Aorta (tissue), 5 donors: ENCODE data around the gene ITSN2. TPM values are rescaled to one million over a fixed set of nuclear protein-coding genes. Genes with fewer than 3 reads are reported as not detected.

Experiments
- ATAC-seq: fragments of 200-7000 bp; cut with Tn5 transposase; one replicate; pipeline ENCODE4 v1.9.1; 2022; ENCODE audit warnings: moderate library complexity; ENCODE audit not compliant: low FRiP score
- DNase-seq, 2 donors: peaks; one replicate each; pipeline ENCODE4 v3.0.0-alpha.2; 2020
- H3K27ac ChIP-seq, 2 donors: one replicate each; pipeline ENCODE4 v1.5.1; 2013; ENCODE audit warnings: low read length in 2 of 2, mild to moderate bottlenecking in 2 of 2, moderate library complexity in 2 of 2, control low read depth in 1 of 2, inconsistent platforms in 1 of 2, low read depth in 1 of 2
- H3K27me3 ChIP-seq, 2 donors: one replicate each; pipeline ENCODE4 v1.6.1; 2013; ENCODE audit warnings: control low read depth in 1 of 2, low read length in 1 of 2, mild to moderate bottlenecking in 1 of 2, moderate library complexity in 1 of 2; ENCODE audit not compliant: insufficient read depth in 2 of 2, control insufficient read depth in 1 of 2
- H3K36me3 ChIP-seq, 2 donors: one replicate each; pipeline ENCODE4 v1.6.1; 2013; ENCODE audit warnings: control low read depth in 1 of 2, low read length in 1 of 2, mild to moderate bottlenecking in 1 of 2; ENCODE audit not compliant: insufficient read depth in 2 of 2, control insufficient read depth in 1 of 2
- H3K4me1 ChIP-seq, 2 donors: one replicate each; pipeline ENCODE4 v1.6.1; 2013; ENCODE audit warnings: low read length in 2 of 2, control low read depth in 1 of 2, mild to moderate bottlenecking in 1 of 2, moderate library complexity in 1 of 2; ENCODE audit not compliant: insufficient read depth in 2 of 2, control insufficient read depth in 1 of 2
- H3K4me3 ChIP-seq, 2 donors: one replicate each; pipeline ENCODE4 v1.5.1; 2013; ENCODE audit warnings: low read length in 2 of 2, control low read depth in 1 of 2, mild to moderate bottlenecking in 1 of 2
- H3K9me3 ChIP-seq: one replicate; pipeline ENCODE4 v1.6.1; 2013; ENCODE audit warnings: mild to moderate bottlenecking, low read length; ENCODE audit not compliant: control insufficient read depth
- WGBS, 2 donors: extraction: QIAGEN DNeasy Blood & Tissue Kit; methylation state at CpG; one replicate each; pipeline ENCODE4 v1.1.7; 2013; 5-methylcytosine and 5-hydroxymethylcytosine counted together
- intact Hi-C, 2 donors: fragments of 100-400 bp; cut with DNase I; formaldehyde crosslinking; loops; one replicate each; pipeline versions ENCODE4 v1.14.2 to v1.15.0; 2022
- polyA plus RNA-seq, 2 donors: library from polyadenylated mRNA; stranded (reverse); fragments of 200-250 nt; gene quantifications; one replicate each; pipeline ENCODE4 v1.2.3, GENCODE V29; 2013
- total RNA-seq, 2 donors: library from RNA; stranded (reverse); fragmentation: NEBNext Ultra II Directional; extraction: Animal tissue kit (Norgen Biotek cat#: 25700); gene quantifications; one replicate each; pipeline ENCODE4 v1.2.1, GENCODE V29; 2021
- donor health status: healthy with polysubstance abuse.
- donor health status: Bipolar disorder and iron deficiency.
- donor health status: DM: no; HTN: no; CAD: no.
- donor health status: DM: no; HTN: no; CAD: no.
- donor health status: DM: yes; HTN: yes; CAD: no.

Gene ITSN2
- total and polyA plus RNA-seq, 4 donors, result 20.5 to 87.0 (median 43.9) TPM

DNA sequence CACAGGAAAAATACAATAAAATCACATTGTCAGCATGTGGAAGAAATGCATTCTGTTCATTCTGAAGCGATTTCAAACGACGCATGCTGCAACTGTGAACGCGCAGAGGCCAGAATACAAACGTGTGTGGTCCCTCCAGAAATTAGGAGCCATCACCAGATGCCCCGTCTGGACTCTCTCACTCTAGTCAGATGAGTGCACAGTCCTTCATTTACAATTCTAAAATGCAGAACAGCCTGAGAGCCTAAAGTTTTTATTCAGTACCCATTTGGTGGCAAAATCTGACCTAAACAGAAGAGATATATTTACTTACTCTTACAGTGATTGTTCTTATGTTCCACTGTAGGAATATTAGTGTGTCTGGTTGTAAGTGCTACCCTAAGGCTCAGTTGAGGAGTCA lies 148.9 kb downstream of the ITSN2 start:
- ATAC-seq (no peak), DNase-seq (no peak)
- intact Hi-C loops, result no loop called here
- Histone ChIP-seq H3K27ac (no peak overlapping the region), H3K4me3 (no peak overlapping the region), H3K4me1 (no peaks in the 10 kb centered on the region), H3K36me3 (peaks cover 0 to 12% of the 10 kb centered on the region in 2 donors), H3K27me3 (no peaks in the 10 kb centered on the region), H3K9me3 (no peaks in the 10 kb centered on the region)
- 63 to 68% methylated on average over 7 of the region's 7 CpGs for WGBS, 2 donors

DNA sequence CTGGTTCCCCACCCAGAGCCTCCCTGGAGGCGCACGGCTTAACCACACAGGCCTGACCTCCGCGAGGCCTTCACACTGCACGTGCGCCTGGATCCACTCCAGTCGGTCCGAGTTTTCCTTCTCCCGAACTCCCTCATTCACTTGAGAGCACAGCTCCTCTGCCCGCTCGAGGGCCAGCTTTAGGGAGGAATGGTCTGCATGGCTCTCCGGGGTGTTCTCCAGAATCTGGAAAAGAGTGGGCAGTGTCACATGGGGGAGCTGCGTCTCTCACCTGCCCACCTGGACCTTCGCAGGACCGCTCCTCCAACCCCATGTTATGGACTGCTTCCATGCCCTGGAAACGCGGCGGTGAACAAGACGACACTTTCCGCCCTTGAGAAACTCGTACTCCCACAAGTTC lies 149.6 kb downstream of the ITSN2 start:
- Histone ChIP-seq H3K27me3 (no peaks in the 10 kb centered on the region), H3K4me1 (no peaks in the 10 kb centered on the region), H3K36me3 (peaks cover 0 to 12% of the 10 kb centered on the region in 2 donors), H3K27ac (no peak overlapping the region), H3K4me3 (no peak overlapping the region), H3K9me3 (no peaks in the 10 kb centered on the region)
- no peak for ATAC-seq
- 94 to 95% methylated on average over 21 of the region's 21 CpGs for WGBS, 2 donors
- no peak for DNase-seq
- intact Hi-C loops, result no loop called here

DNA sequence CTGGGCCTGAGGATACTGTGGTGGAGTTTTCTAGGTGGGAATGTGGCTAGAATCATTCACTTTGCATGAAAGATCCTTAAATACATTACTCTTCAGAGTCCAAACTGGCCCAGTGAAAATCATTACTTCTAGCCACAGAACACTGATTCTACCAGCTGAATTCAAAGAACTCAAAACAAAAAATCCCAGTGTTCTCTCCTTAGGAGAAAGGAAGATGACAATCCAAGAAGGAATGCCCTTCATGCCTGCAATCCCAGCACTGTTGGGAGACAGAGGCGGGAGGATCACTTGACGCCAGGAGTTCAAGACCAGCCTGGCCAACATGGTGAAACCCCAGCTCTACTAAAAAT lies 150.3 kb downstream of the ITSN2 start:
- Histone ChIP-seq H3K36me3 (peaks cover under 1 to 16% of the 10 kb centered on the region in 2 donors), H3K27me3 (no peaks in the 10 kb centered on the region), H3K4me3 (no peak overlapping the region), H3K9me3 (no peaks in the 10 kb centered on the region), H3K4me1 (no peaks in the 10 kb centered on the region), H3K27ac (no peak overlapping the region)
- 95% methylated on average over 2 of the region's 2 CpGs for WGBS, 2 donors
- intact Hi-C loops, result no loop called here
- DNase-seq (no peak), ATAC-seq (no peak)

DNA sequence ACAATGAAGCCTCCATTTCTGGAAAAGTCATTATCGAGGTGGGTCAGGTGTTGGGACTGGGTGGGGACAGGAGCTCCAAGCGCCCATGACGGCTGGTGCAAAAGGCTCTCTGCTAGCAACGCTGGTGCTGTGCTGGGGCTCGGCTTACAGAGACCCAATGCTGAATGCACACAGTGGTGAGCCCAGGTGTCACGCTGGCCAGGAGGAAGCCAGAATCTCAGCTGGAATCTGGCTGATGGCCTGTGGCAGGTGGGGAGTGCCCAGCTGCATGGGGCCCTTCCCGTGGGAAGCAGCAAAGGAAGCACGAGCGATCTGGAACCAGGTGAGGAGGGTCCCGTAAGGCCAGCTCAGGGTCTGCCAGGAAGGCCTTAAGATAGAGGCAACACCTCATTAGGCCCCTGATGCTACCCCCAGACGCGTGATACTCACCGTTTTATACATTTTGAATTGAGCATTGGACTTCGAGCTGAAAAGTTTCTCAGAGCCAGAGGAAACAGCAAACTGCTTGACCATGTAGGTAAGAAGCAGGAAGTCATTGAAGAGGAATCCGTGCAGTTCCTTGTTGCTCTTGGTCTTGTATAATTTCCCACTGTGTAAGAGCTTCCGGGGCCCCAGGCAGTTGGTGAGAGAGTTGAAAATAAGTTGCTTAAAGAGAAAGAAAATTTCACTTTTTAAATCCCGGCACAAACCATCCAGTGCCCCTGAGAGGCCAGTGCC lies 150.8 kb downstream of the ITSN2 start:
- Histone ChIP-seq H3K9me3 (no peaks in the 10 kb centered on the region), H3K36me3 (peaks cover 3 to 17% of the 10 kb centered on the region in 2 donors), H3K27me3 (no peaks in the 10 kb centered on the region), H3K4me1 (no peaks in the 10 kb centered on the region), H3K27ac (no peak overlapping the region), H3K4me3 (no peak overlapping the region)
- intact Hi-C loops, result no loop called here
- DNase-seq (no peak), ATAC-seq (no peak)
- WGBS, 2 donors, result 87% methylated on average over 17 of the region's 17 CpGs

DNA sequence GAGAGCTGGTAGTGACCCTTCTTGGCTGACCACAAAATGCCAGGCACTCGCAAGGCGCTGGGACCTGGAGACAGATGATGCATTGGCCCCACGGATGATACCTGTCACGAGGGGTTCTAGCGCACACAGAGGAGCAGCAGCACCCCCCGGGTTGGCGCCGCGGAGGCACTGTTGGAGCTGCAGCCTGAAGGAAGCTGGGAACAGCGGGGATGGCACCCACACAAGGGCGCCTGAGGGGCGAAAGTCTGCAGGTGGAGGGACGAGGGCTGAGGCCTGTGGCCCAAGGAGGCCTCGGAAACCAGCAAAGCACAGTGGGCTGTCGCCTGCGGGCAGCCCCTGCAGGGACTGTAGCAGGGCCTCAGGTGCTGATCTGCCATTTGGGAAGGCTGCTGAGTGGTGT lies 151.8 kb downstream of the ITSN2 start:
- ATAC-seq (no peak), DNase-seq (no peak)
- intact Hi-C loops, result no loop called here
- Histone ChIP-seq H3K9me3 (no peaks in the 10 kb centered on the region), H3K4me3 (no peak overlapping the region), H3K4me1 (no peaks in the 10 kb centered on the region), H3K27ac (no peak overlapping the region), H3K27me3 (no peaks in the 10 kb centered on the region), H3K36me3 (peaks cover 3 to 25% of the 10 kb centered on the region in 2 donors)
- WGBS, 2 donors, result 94 to 95% methylated on average over 16 of the region's 16 CpGs

DNA sequence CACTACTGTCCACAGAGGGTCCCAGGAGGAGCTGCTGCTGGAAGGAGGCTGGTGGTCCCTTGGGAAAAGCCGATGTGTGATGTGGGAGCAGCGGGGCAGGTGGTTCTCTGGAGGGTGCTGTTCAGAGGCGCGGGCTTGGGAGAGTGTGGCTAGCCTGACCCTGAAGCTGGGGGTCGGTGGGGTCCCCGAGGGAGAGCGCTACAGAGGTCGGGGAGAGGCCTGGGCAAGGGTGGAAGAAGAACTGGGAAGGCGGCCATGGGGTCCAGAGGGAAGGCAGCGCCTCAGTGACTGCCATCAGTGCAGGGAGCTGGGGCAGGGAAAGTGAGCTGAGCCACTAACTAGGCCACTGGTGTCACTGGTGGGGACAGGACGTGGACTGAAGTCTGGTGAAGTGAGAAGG lies 153.0 kb downstream of the ITSN2 start:
- WGBS, 2 donors, result 88 to 91% methylated on average over 11 of the region's 11 CpGs
- H3K4me3 ChIP-seq, result no peak overlapping the region
- H3K9me3 ChIP-seq, result no peaks in the 10 kb centered on the region
- no peak overlapping the region for H3K27ac ChIP-seq
- no peak for DNase-seq
- intact Hi-C loops, result no loop called here
- ATAC-seq, result no peak
- no peaks in the 10 kb centered on the region for H3K4me1 ChIP-seq
- H3K27me3 ChIP-seq, result no peaks in the 10 kb centered on the region
- peaks cover 3 to 29% of the 10 kb centered on the region in 2 donors for H3K36me3 ChIP-seq

DNA sequence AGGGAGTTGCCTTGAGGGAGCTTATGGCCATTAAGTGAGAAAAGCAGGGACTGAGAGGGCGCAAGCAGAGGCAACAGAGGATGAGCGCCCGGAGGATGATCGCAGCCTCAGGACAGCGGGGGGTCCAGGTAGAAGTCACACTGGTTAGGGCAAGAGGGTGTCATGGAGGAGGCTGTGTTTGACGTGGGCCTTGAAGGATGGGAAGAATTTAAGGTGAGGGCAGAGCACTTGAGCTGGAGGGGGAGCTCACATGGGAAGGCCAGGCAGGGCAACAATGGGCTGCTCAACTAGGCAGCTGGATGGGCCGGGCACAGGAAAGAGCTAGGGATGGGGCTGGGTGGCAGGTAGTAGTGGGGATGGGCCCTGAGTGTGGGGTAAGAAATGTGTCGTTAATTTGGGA lies 153.6 kb downstream of the ITSN2 start:
- WGBS, 2 donors, result 85 to 91% methylated on average over 8 of the region's 8 CpGs
- no peaks in the 10 kb centered on the region for H3K9me3 ChIP-seq
- no peak overlapping the region for H3K27ac ChIP-seq
- no peaks in the 10 kb centered on the region for H3K4me1 ChIP-seq
- intact Hi-C loops, result no loop called here
- no peak for DNase-seq
- no peaks in the 10 kb centered on the region for H3K27me3 ChIP-seq
- peaks cover 3 to 29% of the 10 kb centered on the region in 2 donors for H3K36me3 ChIP-seq
- H3K4me3 ChIP-seq, result no peak overlapping the region
- no peak for ATAC-seq

DNA sequence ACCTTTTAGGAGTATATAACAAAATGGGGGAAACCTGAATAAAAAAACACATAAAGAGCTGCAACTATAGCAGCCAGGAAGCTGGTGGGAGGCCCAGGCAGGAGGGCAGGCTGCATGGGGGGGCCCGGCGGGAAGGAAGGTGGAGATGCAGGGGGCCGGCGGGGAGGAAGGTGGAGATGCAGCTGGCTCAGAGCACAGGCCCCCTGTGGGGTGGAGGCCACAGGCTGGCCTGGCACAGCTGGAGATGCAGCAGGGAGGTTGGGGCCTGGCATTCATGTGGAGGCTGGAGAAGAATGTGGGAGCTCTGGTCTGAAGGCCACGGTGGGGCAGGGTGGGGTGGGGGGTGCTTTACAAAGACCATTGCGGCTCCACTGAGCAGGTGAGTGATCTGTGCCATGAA lies 154.1 kb downstream of the ITSN2 start:
- H3K4me3 ChIP-seq, result no peak overlapping the region
- no peaks in the 10 kb centered on the region for H3K9me3 ChIP-seq
- intact Hi-C loops, result no loop called here
- no peaks in the 10 kb centered on the region for H3K27me3 ChIP-seq
- WGBS, 2 donors, result 91 to 94% methylated on average over 6 of the region's 6 CpGs
- DNase-seq (no peak), ATAC-seq (no peak)
- H3K27ac ChIP-seq, result no peak overlapping the region
- H3K36me3 ChIP-seq, result peaks cover 3 to 30% of the 10 kb centered on the region in 2 donors
- H3K4me1 ChIP-seq, result no peaks in the 10 kb centered on the region

DNA sequence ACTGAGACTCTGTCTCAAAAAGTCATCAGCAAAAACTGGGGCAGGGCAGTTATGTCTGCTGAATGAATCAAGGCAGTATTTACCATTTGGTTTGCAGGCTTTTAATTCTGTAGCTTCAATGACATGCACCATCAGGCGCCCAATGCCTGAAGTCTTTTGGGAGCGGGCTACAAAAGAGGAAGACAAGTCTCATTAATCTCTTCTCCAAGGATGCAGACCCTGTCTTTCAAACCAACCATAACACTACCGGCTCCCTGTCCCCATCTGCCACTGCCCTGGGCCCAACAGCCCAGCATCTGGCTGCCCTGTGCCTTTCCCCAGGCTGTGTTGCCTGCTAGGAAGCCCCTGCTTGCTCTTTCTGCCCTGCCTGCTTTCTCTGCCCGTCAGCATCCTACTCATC lies 155.2 kb downstream of the ITSN2 start:
- DNase-seq (no peak), ATAC-seq (no peak)
- Histone ChIP-seq H3K27me3 (no peaks in the 10 kb centered on the region), H3K4me1 (no peaks in the 10 kb centered on the region), H3K36me3 (peaks cover 3 to 34% of the 10 kb centered on the region in 2 donors), H3K27ac (no peak overlapping the region), H3K4me3 (no peak overlapping the region), H3K9me3 (peaks cover 1% of the 10 kb centered on the region)
- intact Hi-C loops, result no loop called here
- WGBS, 2 donors, result 87 to 88% methylated on average over 4 of the region's 4 CpGs
